IMR-90 (cell line): ENCODE data around the gene GRID2IP.

Experiments used
- BHLHE40 ChIP-seq: fragments of 150-350 bp; IDR thresholded peaks from 2 replicates; pipeline ENCODE4 v1.6.1; 2016; ENCODE audit warnings: mild to moderate bottlenecking, low read depth, low read length
- CHD1 ChIP-seq: IDR thresholded peaks from 2 replicates; pipeline ENCODE4 v1.6.1; 2012; ENCODE audit warnings: low read depth, low read length, improper control_type of control experiment
- MAFK ChIP-seq: IDR thresholded peaks from 2 replicates; pipeline ENCODE4 v1.6.1; 2012; ENCODE audit warnings: low read depth, low read length, improper control_type of control experiment
- POLR2A ChIP-seq: IDR thresholded peaks from 2 replicates; pipeline ENCODE4 v1.6.1; 2012; ENCODE audit warnings: mild to moderate bottlenecking, low read depth, low read length
- RCOR1 ChIP-seq: IDR thresholded peaks from 2 replicates; pipeline ENCODE4 v1.6.1; 2012; ENCODE audit warnings: mild to moderate bottlenecking, low read length, improper control_type of control experiment; ENCODE audit not compliant: insufficient replicate concordance
- TF ChIP-seq, protein P1 (sequence below): conservative IDR thresholded peaks from 2 replicates; pipeline ENCODE4 v1.5.1; 2012; ENCODE audit warnings: mild to moderate bottlenecking, low read depth, low read length, improper control_type of control experiment

DNA sequence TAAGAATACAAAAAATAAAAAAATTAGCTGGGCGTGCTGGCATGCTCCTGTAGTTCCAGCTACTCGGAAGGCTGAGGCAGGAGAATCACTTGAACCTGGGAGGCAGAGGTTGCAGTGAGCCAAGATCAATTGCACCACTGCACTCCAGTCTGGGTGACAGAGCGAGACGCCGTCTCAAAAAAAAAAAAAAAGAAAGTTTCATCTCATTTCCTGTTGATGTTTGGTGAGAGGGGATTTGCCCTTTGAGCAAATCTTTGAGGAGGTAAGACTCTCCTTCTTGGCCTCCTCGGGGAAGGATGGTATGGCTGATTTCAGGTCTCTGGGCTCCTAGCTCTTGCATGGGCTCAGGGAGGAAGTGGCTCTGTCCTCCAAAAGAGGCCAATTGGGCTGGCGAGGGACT is 3.6 kb upstream of the GRID2IP start:
- TF ChIP-seq, protein P1, sequence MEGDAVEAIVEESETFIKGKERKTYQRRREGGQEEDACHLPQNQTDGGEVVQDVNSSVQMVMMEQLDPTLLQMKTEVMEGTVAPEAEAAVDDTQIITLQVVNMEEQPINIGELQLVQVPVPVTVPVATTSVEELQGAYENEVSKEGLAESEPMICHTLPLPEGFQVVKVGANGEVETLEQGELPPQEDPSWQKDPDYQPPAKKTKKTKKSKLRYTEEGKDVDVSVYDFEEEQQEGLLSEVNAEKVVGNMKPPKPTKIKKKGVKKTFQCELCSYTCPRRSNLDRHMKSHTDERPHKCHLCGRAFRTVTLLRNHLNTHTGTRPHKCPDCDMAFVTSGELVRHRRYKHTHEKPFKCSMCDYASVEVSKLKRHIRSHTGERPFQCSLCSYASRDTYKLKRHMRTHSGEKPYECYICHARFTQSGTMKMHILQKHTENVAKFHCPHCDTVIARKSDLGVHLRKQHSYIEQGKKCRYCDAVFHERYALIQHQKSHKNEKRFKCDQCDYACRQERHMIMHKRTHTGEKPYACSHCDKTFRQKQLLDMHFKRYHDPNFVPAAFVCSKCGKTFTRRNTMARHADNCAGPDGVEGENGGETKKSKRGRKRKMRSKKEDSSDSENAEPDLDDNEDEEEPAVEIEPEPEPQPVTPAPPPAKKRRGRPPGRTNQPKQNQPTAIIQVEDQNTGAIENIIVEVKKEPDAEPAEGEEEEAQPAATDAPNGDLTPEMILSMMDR, result no peak
- no peak for TF ChIP-seq POLR2A
- no peak for TF ChIP-seq RCOR1
- TF ChIP-seq BHLHE40, result no peak
- TF ChIP-seq CHD1, result no peak
- TF ChIP-seq MAFK, result no peak
